Measurements from ENCODE around the gene PIK3R3. TPM values are rescaled to one million over a fixed set of nuclear protein-coding genes. Genes with fewer than 3 reads are reported as not detected.

PIK3R3 gene
- total RNA-seq, 2 donors from 2014 or later, result 34.9 to 50.9 TPM

DNA sequence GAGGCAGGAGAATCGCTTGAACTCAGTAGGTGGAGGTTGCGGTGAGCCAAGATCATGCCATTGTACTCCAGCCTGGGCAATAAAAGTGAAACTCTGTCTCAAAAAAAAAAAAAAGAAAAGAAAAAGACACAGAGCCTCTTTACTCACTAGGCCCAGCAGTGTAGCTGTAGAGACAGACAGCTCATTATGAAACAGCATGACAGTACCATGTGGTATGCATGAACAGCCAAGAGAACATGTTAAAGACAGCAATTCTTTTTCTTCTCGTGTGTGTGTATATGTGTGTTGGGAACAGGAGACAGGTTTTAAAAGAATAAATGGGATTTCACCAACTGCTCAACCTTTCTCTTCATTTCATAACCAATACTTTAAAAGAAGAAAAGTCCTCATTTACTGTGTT is 118.8 kb downstream of the PIK3R3 start:
- DNase-seq (no peak), ATAC-seq (no peak)
- intact Hi-C loops (cut with DNase I), result no loop called here

DNA sequence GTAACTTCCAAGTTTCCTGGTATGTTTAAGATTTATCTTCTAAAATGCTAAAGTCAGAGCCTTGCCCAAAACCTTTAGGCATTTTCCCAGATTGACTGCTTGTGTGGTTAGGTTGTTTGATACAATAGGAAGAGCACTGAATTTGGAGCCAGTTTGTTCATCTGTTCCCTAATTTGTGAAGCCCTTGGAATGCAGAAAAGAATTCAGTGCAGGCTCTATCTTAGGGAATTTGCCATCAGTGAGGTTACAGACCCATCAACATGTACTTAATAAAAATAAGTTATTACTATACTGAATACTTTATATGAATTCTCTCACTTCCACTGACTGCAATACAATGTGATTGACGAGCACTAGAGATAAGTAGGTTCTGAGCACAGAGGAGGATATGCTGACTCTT is 120.2 kb downstream of the PIK3R3 start:
- ATAC-seq (no peak), DNase-seq (no peak)
- intact Hi-C loops (cut with DNase I), result no loop called here

DNA sequence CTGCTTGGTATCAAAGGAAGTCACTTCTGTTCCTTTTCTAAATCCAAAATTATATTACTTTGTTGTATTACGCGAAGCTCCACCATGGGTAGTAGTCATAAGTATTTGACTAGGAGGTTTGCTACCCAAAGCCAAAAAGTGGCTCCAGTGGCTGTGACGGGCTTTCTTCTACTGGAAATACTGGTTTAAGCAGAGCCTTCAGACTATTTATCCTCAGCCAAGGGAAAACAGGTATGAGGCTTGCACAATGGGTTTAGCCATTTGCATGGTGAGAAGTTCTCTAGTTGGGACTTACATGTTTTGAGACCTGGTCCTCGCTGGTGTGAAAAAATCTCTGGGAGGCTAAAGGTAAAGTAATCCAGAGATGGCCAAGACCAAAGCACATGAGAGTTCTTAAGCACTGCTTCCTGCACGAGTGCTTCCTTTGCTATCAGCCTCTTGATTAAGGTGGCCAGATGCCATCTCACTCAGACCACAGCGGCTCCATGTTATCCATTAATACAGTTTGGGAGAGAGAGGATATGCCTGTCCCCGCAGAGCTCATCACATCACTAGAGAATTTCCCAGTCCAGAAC is 121.2 kb downstream of the PIK3R3 start:
- no peak for ATAC-seq
- intact Hi-C loops (cut with DNase I), result no loop called here
- DNase-seq, result no peak

DNA sequence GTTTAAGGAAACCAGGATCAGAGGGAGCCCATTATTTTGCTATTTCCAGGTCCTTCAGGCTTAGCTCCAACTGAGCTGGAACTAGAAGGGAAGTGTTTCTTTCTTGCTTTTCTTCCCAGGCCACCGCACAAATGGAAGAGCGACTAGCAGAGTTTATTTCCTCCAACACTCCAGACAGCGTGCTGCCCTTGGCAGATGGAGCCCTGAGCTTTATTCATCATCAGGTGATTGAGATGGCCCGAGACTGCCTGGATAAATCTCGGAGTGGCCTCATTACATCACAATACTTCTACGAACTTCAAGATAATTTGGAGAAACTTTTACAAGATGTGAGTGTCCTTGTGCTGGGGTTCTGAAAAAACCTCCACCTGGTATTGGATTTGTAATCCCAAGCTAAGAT is 121.8 kb downstream of the PIK3R3 start:
- no peak for DNase-seq
- no peak for ATAC-seq
- intact Hi-C loops (cut with DNase I), result no loop called here

DNA sequence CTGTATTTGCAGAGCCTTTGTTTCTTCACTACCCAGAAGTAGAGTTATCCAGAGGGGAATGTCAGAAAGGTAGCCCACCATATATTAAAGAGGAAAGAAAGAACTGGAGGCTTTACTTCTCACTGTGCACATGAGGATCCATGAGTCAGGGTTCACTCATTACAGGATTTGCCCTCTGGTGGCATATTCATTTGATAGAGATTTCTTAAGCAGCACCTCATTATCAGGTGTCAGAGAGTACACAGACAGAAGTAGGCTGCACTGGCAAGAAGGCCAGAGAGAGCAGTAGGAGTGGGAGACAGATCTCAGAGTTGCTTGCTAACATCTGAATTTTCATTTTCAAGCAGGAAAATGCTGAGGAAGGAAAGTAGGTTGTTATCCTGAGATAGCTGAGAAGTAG is 123.8 kb downstream of the PIK3R3 start:
- ATAC-seq (peak; percentile 45 to 66), DNase-seq (no peak)
- intact Hi-C loops (cut with DNase I), result no loop called here

DNA sequence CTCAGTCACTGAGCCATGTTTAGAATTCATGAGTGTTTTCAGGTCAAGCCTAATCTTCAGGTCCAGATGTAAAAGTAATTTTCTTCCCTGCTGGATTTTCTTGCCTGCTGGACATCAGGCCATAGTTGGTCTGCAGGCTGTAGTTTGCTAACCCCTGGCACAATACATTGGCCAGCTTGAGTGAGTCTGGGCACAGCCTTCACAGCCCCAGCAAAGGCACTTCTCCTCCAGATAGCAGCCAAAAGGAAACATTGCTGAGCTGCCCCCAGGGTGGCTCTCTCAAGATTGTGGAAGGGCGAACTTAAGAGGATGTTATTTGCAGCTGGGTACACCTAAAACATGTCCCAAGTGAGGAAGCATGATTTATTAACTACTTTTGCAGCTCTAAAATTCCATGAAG is 126.8 kb downstream of the PIK3R3 start:
- ATAC-seq (peak in 1 of 2 donors; percentile 17), DNase-seq (no peak)
- intact Hi-C loops (cut with DNase I), result no loop called here

DNA sequence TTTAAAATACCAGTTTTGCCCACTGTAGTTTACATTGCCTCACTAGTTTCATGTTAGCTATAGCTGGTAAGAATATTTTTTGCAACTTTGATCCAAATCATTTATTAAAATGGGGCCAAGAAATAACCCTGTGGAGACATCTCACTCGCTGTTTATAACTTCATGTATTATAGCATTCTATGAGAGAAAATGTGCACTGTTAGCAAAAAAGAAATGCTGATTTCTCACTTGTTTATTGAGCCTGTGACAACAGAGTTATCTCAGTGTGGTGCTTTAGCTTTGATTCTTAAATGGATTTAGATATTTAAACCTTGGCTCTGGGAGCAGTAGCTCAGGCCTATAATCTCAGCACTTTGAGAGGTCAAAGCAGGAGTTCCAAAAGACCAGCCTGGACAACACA is 127.9 kb downstream of the PIK3R3 start:
- ATAC-seq (no peak), DNase-seq (no peak)
- intact Hi-C loops (cut with DNase I), result no loop called here

DNA sequence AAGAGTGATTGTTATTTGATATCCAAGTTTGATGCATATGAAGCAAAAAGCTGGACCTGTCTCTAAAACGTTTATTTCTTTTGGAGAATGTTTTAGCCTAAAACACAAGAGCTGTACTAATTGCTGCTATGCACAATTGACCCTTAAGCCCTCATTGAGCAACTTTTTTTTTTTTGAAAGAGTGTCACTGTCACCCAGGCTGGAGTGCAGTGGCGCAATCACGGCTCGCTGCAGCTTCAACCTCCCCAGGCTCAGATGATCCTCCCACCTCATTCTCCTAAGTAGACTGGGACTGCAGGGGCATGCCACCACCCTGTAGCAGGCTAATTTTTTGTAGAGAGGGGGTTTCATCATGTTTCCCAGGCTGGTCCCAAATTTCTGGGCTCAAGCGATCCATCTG is 129.1 kb downstream of the PIK3R3 start:
- intact Hi-C loops (cut with DNase I), result no loop called here
- ATAC-seq (no peak), DNase-seq (no peak)

DNA sequence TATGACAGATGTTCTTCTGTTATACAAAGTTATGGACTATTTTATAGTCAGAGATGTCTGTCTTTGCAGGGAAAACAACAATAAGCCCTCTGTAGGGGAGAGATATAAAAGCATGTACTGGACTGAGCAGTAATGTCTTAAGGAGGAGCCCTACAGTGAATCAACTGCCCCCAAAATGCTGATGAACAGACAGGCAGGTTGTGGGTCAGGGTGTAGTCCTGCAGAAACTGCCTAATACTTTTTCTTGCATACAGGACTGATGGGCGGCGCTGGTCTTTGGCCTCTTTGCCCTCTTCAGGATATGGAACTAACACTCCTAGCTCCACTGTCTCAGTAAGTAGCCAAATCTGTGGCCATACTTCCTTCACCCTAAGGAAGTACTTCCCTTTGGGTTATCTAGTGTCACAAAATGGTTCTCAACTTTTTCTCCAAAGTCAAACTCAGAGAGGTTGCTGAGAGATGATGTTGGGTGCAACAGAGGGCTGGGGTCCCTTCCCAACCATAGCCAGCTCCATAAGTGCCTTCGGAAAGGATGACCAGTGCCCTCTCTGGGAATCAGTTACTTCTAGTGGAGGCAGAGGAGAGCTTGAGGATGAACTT is 129.8 kb downstream of the PIK3R3 start:
- DNase-seq (no peak), ATAC-seq (no peak)
- intact Hi-C loops (cut with DNase I), result no loop called here

DNA sequence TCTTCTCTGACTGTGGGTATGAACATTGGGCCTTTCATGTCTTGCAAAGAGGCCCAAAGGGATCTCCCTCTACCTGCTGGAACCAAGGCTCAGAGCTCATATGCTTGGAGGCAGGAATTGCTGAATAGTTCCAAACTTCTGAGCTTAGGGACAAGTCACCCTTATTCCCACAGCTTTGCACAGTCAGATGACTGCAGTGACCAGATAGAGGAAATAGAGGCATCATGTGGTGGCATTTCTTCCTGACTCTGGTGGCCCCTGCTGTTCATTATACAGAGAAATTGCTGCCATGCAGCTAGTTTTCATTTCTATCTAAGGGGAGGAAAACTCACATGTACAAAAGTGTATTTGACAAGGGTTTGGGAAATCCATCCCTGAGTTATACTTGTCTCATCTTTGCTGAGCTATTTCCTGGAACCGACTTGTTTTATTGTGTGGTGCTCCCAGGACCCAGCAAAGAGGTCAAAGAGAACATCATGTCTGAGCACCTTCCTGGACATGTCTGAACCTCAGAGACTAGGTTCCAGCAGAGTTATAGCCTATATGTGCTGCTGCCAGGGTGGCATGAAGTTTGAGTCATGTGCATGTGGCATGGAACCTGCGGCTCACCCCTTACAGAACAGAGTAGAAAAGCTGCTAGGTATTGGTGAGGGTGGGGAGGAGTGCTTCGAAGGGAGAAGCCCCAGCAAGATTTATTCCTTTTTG is 131.2 kb downstream of the PIK3R3 start:
- ATAC-seq, result no peak
- DNase-seq, result no peak
- intact Hi-C loops (cut with DNase I), result no loop called here

DNA sequence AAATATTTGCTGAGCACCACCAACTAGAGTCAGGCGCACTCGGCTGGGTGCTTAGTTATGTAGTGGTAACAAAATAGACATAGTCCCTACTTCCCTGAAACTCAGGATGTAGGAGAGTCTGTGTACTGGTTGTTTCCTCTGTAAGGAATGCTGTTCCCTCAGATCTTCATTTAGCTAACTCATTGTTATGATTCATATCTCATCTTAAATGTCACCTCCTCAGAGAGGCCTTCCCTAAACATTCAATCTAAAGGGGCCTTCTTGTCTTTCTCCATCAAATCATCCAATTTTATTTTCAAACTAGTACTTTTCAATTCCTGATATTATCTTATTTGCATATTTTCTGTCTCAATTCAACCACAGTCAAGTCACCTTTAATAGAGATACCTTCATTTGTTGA is 132.9 kb downstream of the PIK3R3 start:
- DNase-seq (no peak), ATAC-seq (no peak)
- intact Hi-C loops (cut with DNase I), result no loop called here

DNA sequence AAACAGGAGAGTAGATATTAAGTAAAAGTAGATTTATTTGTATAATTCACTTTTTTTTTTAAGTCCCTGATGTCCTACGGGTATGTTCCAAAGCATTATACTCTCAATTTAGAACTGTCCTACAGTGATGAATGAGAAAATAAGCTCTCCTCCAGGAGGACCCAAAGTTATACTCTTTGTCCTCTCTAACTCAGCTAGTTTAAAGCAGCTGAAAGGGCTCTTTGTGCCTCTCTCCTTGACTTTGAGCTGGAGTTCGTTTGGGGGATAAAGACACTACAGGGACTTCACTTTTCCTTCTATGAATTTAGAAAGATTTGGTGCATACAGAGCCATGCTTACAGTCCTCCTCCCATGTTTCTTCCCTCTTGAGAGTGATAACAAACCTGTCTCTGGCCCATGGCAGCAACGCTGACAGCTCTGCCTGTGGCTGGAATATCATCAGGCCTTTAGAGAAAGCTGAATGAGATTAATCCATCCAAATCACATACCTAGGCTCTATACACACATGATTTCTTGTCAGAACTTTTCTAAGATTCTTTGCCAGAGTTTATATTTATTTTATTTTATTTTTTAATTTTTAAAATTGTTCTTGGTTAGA is 134.3 kb downstream of the PIK3R3 start:
- peak; percentile 57 to 70 for ATAC-seq
- DNase-seq, result no peak
- intact Hi-C loops (cut with DNase I), result no loop called here

DNA sequence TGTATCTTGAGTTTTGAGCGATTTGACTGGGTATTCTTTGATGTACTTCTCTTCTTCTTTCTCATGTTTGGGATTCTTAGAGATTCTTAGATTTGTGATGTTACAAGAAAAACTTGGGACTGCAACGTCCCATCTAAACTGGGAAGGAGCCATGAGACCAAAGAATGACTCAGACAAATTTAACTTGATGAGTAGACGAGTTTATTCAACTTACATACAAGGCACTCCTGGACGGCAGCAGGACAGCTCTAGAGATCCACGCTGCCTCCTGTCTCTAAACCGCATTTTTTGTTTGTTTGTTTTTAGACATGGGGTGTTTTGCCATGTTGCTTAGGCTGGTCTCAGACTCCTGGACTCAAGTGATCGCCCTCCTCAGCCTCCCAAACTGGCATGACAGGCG is 137.1 kb downstream of the PIK3R3 start:
- intact Hi-C loops (cut with DNase I), result no loop called here
- no peak for DNase-seq
- ATAC-seq, result no peak

DNA sequence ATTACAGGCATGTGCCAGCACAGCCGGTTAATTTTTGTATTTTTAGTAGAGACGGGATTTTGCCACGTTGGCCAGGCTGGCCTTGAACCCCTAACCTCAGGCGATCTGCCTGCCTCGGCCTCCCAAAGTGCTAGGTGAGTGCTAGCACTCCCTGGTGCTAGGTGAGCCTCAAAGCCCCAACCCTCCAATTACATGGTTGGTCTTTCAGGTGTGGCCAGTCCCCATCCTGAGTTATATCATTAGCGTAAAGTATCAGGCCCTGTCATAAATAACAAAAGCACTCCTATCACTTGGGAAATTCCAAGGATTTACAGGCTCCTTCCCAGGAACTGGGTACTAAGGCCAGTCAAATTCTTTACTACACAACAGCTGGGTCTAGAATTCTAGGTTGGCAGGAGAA is 138.0 kb downstream of the PIK3R3 start:
- DNase-seq, result no peak
- no peak for ATAC-seq
- intact Hi-C loops (cut with DNase I), result no loop called here

Other genes with a start within 250 kb of the PIK3R3 start
- gene TSPAN1, start 42.5 kb upstream of the PIK3R3 start, total RNA-seq, result 1 to 10 TPM; 1.6 to 1.8 TPM
- not detected for gene P3R3URF, start 43.9 kb upstream of the PIK3R3 start, total RNA-seq
- 100 to 1,000 TPM in 1 of 2 donors, 10 to 100 TPM in 1; 82.8 to 106 TPM for gene POMGNT1, start 65.8 kb upstream of the PIK3R3 start, total RNA-seq
- 1 to 10 TPM; 4.4 to 4.5 TPM for gene LURAP1, start 70.7 kb upstream of the PIK3R3 start, total RNA-seq
- under 1 TPM; 0.71 to 0.77 TPM for gene RAD54L, start 115.1 kb upstream of the PIK3R3 start, total RNA-seq
- 10 to 100 TPM; 34.5 to 46.4 TPM for gene LRRC41, start 171.0 kb upstream of the PIK3R3 start, total RNA-seq
- gene UQCRH, start 171.1 kb upstream of the PIK3R3 start, total RNA-seq, result 100 to 1,000 TPM; 770 to 822 TPM
- gene NSUN4, start 208.2 kb upstream of the PIK3R3 start, total RNA-seq, result 10 to 100 TPM; 13.4 to 17.4 TPM

Data from left cardiac atrium (tissue), 4 donors.